OCI-LY3 (cell line): ENCODE results near the gene TAF4.

ENCODE experiments used
- H2AFZ ChIP-seq: fragments of 200-600, 300-600 bp; shearing (Covaris generic); 2 replicates; pipeline ENCODE4 v1.6.0; 2014; ENCODE audit warnings: antibody characterized with exemption, low read depth, low read length
- H3K27ac ChIP-seq: fragments of 200-600, 300-600 bp; sonication (generic); 2 replicates; pipeline ENCODE4 v1.5.1; 2014; ENCODE audit warnings: mild to moderate bottlenecking, low read length, moderate library complexity, mixed read lengths
- H3K27me3 ChIP-seq: fragments of 200-600, 300-600 bp; sonication (generic); 2 replicates; pipeline ENCODE4 v1.6.1; 2014; ENCODE audit warnings: low read depth, low read length, mixed read lengths
- H3K36me3 ChIP-seq: fragments of 200-600, 300-600 bp; sonication (generic); replicated peaks from 2 replicates; pipeline ENCODE3; 2014; ENCODE audit warnings: low read depth, low read length, mixed read lengths
- H3K4me1 ChIP-seq: fragments of 300-600, 200-600 bp; sonication (generic); 2 replicates; pipeline ENCODE4 v1.6.1; 2014; ENCODE audit warnings: low read length, mixed read lengths
- H3K4me2 ChIP-seq: fragments of 200-600, 300-600 bp; sonication (generic); 2 replicates; pipeline ENCODE4 v1.6.1; 2014; ENCODE audit warnings: low read length, mixed read lengths
- H3K4me3 ChIP-seq: fragments of 300-600, 200-600 bp; sonication (generic); 2 replicates; pipeline ENCODE4 v1.5.1; 2014; ENCODE audit warnings: antibody characterized with exemption, mild to moderate bottlenecking, low read length, moderate library complexity
- H3K79me2 ChIP-seq: fragments of 300-600, 200-600 bp; shearing (Covaris generic); 2 replicates; pipeline ENCODE4 v1.6.1; 2014; ENCODE audit warnings: mild to moderate bottlenecking, low read length, mixed read lengths
- H3K9ac ChIP-seq: fragments of 300-600, 200-600 bp; shearing (Covaris generic); 2 replicates; pipeline ENCODE4 v1.6.0; 2014; ENCODE audit warnings: mild to moderate bottlenecking, low read length, moderate library complexity
- H3K9me3 ChIP-seq: fragments of 200-600, 300-600 bp; shearing (Covaris generic); 2 replicates; pipeline ENCODE4 v1.6.1; 2014; ENCODE audit warnings: low read length, mixed read lengths; ENCODE audit not compliant: insufficient read depth
- H4K20me1 ChIP-seq: fragments of 200-600, 300-600 bp; sonication (generic); 2 replicates; pipeline ENCODE4 v1.6.1; 2016; ENCODE audit warnings: low read length, mixed read lengths; ENCODE audit not compliant: insufficient read depth
- CTCF ChIP-seq: fragments of 200-600, 300-600 bp; sonication (generic); IDR thresholded peaks from 2 replicates; pipeline ENCODE4 v1.5.1; 2014; ENCODE audit warnings: antibody characterized with exemption, low read length, low read depth
- EZH2phosphoT487 ChIP-seq: fragments of 200-600 bp; shearing (Covaris generic); IDR thresholded peaks from 2 replicates; pipeline ENCODE4 v1.6.1; 2018; ENCODE audit warnings: antibody characterized with exemption, mixed run types, low read depth

Gene TAF4

GRCh38 chr20:62030357-62030756 is 35.3 kb downstream of the TAF4 start:
- Histone ChIP-seq H3K79me2 (peaks cover 98% of the 10 kb centered on the region), H3K9me3 (no peaks in the 10 kb centered on the region), H3K27me3 (no peaks in the 10 kb centered on the region), H3K4me2 (peak overlapping the region; percentile 58), H3K4me1 (peaks cover 28% of the 10 kb centered on the region), H4K20me1 (peaks cover 54% of the 10 kb centered on the region), H3K27ac (peak overlapping the region; percentile 74), H3K9ac (peak overlapping the region; percentile 3; the same call in 1 of the 2 replicates), H3K4me3 (peak overlapping the region; percentile 37), H3K36me3 (peaks cover 6% of the 10 kb centered on the region), H2AFZ (no peak overlapping the region)
- no peak for TF ChIP-seq CTCF
- no peak for TF ChIP-seq EZH2phosphoT487

GRCh38 chr20:62029949-62030348 is 35.7 kb downstream of the TAF4 start:
- H3K27me3 ChIP-seq, result no peaks in the 10 kb centered on the region
- no peak overlapping the region for H3K9ac ChIP-seq
- no peaks in the 10 kb centered on the region for H3K9me3 ChIP-seq
- no peak overlapping the region for H3K4me3 ChIP-seq
- H3K36me3 ChIP-seq, result peaks cover 6% of the 10 kb centered on the region
- H3K4me1 ChIP-seq, result peaks cover 28% of the 10 kb centered on the region
- no peak overlapping the region; the same call in 1 of the 2 replicates for H3K4me2 ChIP-seq
- H3K79me2 ChIP-seq, result peaks cover 98% of the 10 kb centered on the region
- no peak for TF ChIP-seq CTCF
- no peak for TF ChIP-seq EZH2phosphoT487
- no peak overlapping the region for H2AFZ ChIP-seq
- peak overlapping the region; percentile 74; the same call in 1 of the 2 replicates for H3K27ac ChIP-seq
- peaks cover 53% of the 10 kb centered on the region for H4K20me1 ChIP-seq

- no peak for TF ChIP-seq EZH2phosphoT487
- no peak for TF ChIP-seq CTCF
- no peaks in the 10 kb centered on the region for H3K27me3 ChIP-seq
- H3K9me3 ChIP-seq, result no peaks in the 10 kb centered on the region
- H4K20me1 ChIP-seq, result peaks cover 56% of the 10 kb centered on the region
- no peak overlapping the region for H3K27ac ChIP-seq
- no peak overlapping the region for H3K9ac ChIP-seq
- H3K79me2 ChIP-seq, result peaks cover 99% of the 10 kb centered on the region
- peaks cover 6% of the 10 kb centered on the region for H3K36me3 ChIP-seq
- H3K4me1 ChIP-seq, result peaks cover 28% of the 10 kb centered on the region
- H2AFZ ChIP-seq, result no peak overlapping the region
- H3K4me3 ChIP-seq, result no peak overlapping the region
- no peak overlapping the region for H3K4me2 ChIP-seq
These were observed 36.4 kb downstream of the TAF4 start for GRCh38 chr20:62029296-62029695.

- Histone ChIP-seq H3K27ac (no peak overlapping the region), H4K20me1 (peaks cover 56% of the 10 kb centered on the region), H3K9me3 (no peaks in the 10 kb centered on the region), H3K4me3 (no peak overlapping the region), H3K4me2 (no peak overlapping the region), H3K27me3 (no peaks in the 10 kb centered on the region), H3K4me1 (peaks cover 28% of the 10 kb centered on the region), H2AFZ (no peak overlapping the region), H3K36me3 (peaks cover 6% of the 10 kb centered on the region), H3K9ac (no peak overlapping the region), H3K79me2 (peaks cover 98% of the 10 kb centered on the region)
- TF ChIP-seq EZH2phosphoT487, result no peak
- TF ChIP-seq CTCF, result no peak
These were observed 37.3 kb downstream of the TAF4 start for GRCh38 chr20:62028384-62028783.
